ENCODE results near the gene MUC15.
"Not testable (repeated sequence)": the region's sequence is repeated elsewhere in the genome, so short reads cannot be mapped to it uniquely, and the experiment has no call there.

The MUC15 gene, protein sequence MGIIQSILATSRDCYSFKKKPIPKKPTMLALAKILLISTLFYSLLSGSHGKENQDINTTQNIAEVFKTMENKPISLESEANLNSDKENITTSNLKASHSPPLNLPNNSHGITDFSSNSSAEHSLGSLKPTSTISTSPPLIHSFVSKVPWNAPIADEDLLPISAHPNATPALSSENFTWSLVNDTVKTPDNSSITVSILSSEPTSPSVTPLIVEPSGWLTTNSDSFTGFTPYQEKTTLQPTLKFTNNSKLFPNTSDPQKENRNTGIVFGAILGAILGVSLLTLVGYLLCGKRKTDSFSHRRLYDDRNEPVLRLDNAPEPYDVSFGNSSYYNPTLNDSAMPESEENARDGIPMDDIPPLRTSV

DNA sequence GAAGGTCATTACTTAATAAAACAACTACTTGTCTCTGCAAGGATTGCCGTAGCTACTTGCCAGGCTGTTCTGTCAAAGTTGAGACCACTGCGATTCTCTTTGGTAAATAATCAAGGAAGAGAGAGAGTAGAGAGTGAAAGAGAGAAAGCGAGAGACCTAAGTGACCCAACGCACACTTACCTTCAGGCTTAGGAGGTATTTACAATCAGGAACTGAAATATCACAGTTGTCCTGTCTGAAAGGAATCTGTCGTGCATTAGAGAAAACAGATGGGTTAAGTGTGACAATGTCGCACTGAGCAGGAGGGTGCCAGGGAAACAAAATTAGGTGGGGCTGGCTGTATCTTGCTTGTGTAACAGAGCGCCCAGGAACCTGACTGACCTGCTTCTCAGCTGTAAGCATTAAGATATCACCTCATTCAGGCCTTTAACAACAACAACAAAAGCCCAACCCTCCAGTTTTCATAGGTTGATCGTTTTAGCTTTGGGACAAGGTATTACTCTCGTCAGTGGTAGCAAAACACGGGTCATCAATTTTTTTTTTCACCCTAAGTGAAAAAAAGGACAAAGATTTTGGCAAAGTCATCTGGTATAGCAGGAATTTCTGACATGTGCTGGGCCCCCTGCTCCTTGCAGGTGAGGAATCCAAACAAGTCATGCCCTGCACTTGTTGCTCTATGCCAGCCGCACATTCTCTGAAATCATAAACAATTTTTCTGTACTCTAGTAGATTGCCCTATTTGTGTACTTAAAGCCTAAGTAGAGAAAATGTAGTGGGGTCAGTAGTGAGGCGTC is at the start of gene MUC15:
Gene MUC15 (minus strand): TSS at position 403 of the 794 bp plus-strand sequence. CDS start 5,169 bp downstream, outside the sequence.
- no peak for FAIRE-seq
- no peak for TF ChIP-seq POLR2A (IDR thresholded peaks at IDR 0.05; ENCODE audit: low read depth, low read length)
- DNase-seq (ENCODE audit: insufficient read length, low spot score): no peak

GRCh38 chr11:26621132-26621531 is 49.1 kb upstream of the MUC15 start:
- TF ChIP-seq POLR2A (IDR thresholded peaks at IDR 0.05; ENCODE audit: low read depth, low read length): no peak
- DNase-seq (ENCODE audit: insufficient read length, low spot score) (peak; percentile 26), FAIRE-seq (peak; percentile 97)

DNA sequence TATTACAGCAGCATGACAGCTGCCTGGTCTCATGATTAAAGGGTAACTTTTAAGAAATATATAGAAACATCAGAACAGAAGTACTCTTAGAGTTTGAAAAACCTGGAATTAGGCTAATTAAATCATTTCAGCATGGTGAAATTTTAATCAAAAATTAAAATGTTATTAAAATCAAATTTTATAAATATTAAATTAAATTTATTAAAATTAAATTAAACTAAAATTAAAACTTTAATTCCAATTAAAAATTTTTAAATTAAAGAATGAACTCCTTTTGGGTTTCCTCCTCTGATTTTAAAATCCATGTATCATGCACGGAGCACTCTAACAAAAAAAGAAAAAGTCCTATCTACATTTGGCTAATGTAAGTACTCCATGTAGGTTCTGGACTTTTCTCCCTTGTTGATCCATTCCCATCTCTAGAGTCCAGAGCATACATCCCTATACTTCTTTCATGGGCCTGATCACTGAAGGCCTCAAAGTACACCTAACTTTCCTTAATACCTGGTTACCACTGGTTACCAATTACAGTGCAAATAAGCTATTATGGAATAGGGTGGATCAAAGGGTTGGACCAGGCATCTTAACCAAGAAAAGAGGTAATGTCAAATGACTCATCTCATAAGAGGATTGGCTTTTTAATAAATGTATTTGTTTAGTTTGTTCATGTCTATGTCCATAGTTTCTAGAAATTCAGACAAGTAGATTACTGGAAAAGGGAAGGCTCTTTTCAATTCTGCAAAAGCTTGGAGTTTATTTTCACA is 48.4 kb upstream of the MUC15 start:
- no peak for FAIRE-seq
- no peak for DNase-seq (ENCODE audit: insufficient read length, low spot score)

GRCh38 chr11:26618441-26618840 is 46.4 kb upstream of the MUC15 start:
- DNase-seq (ENCODE audit: insufficient read length, low spot score) (no peak), FAIRE-seq (no peak)
- no peak for TF ChIP-seq POLR2A (IDR thresholded peaks at IDR 0.05; ENCODE audit: low read depth, low read length)

More for the DNA sequence above, 48.4 kb upstream of the MUC15 start:
- TF ChIP-seq POLR2A (IDR thresholded peaks at IDR 0.05; ENCODE audit: low read depth, low read length): no peak

- no peak for TF ChIP-seq POLR2A (IDR thresholded peaks at IDR 0.05; ENCODE audit: low read depth, low read length)
- DNase-seq (ENCODE audit: insufficient read length, low spot score) (no peak), FAIRE-seq (no peak)
Observed at GRCh38 chr11:26613759-26614158, 41.7 kb upstream of the MUC15 start.

DNA sequence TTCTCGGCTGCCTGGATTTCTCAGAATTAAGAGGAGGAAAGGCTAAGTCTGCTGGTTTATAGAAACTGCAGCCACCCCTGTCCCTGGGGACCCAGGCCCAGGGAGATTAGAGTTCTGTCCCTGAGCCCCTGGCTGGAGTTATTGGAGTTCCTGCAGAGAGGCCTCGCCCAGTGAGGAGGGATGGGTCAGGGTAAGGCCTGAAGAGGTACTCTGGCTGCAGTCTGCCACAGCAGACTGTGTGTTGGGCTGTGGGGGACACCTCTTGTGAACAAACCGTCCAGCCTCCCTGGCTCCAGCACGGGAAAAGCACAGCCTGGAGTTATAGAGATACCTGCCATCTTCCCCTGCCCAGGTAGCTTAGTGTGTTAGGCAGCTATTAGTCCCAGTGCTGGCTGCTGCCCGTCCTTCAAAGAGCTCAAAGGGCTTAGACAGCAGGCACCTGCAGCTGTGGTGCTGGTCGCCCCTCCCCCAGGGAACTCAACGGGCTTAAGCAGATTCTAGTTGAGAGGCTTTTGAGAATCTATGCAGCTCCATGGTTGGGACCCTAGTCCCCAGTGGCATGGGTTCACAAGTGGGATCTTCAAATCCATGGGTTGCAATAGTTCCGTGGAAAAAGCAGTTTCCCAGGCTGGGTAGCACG is 36.6 kb upstream of the MUC15 start:
- TF ChIP-seq POLR2A (IDR thresholded peaks at IDR 0.05; ENCODE audit: low read depth, low read length): no peak
- DNase-seq (ENCODE audit: insufficient read length, low spot score): no peak
- no peak for FAIRE-seq

- FAIRE-seq (no peak), DNase-seq (ENCODE audit: insufficient read length, low spot score) (no peak)
- no peak for TF ChIP-seq POLR2A (IDR thresholded peaks at IDR 0.05; ENCODE audit: low read depth, low read length)
Observed at GRCh38 chr11:26607725-26608506, 35.9 kb upstream of the MUC15 start.

DNA sequence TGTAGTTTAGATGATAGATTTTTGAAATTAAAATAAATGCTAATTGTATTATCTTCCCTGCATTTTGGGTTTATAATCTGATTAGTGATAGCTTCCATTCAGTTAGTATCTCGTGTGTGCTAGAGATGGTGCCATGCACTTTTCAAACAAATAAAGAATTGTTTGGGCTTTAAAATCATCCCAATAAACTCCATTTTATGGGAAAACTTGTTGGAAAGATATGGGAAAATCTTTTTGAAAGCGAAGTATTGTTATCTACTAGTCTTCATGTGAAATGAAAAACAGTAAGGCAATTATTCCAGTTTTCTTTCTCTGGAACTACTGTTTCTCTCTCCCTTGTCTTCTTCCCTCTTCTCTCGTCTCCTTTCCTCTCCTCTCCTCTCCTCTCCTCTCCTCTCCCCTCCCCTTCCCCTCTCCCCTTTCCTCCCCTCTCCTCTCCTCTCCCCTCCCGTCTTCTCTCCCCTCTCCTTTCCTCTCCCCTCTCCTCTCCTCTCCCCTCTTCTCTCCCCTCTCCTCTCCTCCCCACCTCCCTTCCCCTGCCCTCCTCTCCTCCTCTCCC is 27.9 kb upstream of the MUC15 start:
- no peak for FAIRE-seq
- TF ChIP-seq POLR2A (IDR thresholded peaks at IDR 0.05; ENCODE audit: low read depth, low read length): no peak
- DNase-seq (ENCODE audit: insufficient read length, low spot score): no peak

- TF ChIP-seq POLR2A (IDR thresholded peaks at IDR 0.05; ENCODE audit: low read depth, low read length): no peak
- FAIRE-seq: no peak
- no peak for DNase-seq (ENCODE audit: insufficient read length, low spot score)
Observed at GRCh38 chr11:26599425-26599824, 27.4 kb upstream of the MUC15 start.

GRCh38 chr11:26597899-26598298 is 25.8 kb upstream of the MUC15 start:
- no peak for DNase-seq (ENCODE audit: insufficient read length, low spot score)

GRCh38 chr11:26597049-26597689 is 25.1 kb upstream of the MUC15 start:
- not testable (repeated sequence) for FAIRE-seq; DNase-seq (ENCODE audit: insufficient read length, low spot score)

More at GRCh38 chr11:26597899-26598298, 25.8 kb upstream of the MUC15 start:
- no peak for TF ChIP-seq POLR2A (IDR thresholded peaks at IDR 0.05; ENCODE audit: low read depth, low read length)
- no peak for FAIRE-seq

GRCh38 chr11:26595207-26595865 is 23.3 kb upstream of the MUC15 start:
- not testable (repeated sequence) for FAIRE-seq; DNase-seq (ENCODE audit: insufficient read length, low spot score)
